GM12878 (cell line): ENCODE measurements around the gene ANXA3.

Experiments used
- BACH1 ChIP-seq: fragments of 450-650 bp; IDR thresholded peaks from 2 replicates; pipeline ENCODE4 v1.6.1; 2017; ENCODE audit warnings: mild to moderate bottlenecking, borderline replicate concordance
- BHLHE40 ChIP-seq, 2 experiments: fragments of 450-650 bp in 1 of 2; IDR thresholded peaks; 2 replicates each; pipeline ENCODE4 v1.6.1; 2011 to 2017; ENCODE audit warnings: low read depth in 2 of 2, borderline replicate concordance in 1 of 2, improper control_type of control experiment in 1 of 2, low read length in 1 of 2, mild to moderate bottlenecking in 1 of 2
- CBFB ChIP-seq: IDR thresholded peaks from 2 replicates; pipeline ENCODE4 v1.6.1; 2016; ENCODE audit warnings: antibody characterized with exemption, low read depth
- CHD1 ChIP-seq: IDR thresholded peaks from 2 replicates; pipeline ENCODE4 v1.6.1; 2012; ENCODE audit warnings: low read depth, low read length, improper control_type of control experiment
- CTCF ChIP-seq, 3 experiments: IDR thresholded peaks in 2 of 3; conservative IDR thresholded peaks in 1 of 3; 2 replicates each; pipeline ENCODE4 v1.5.1; 2011; ENCODE audit warnings: low read depth in 3 of 3, low read length in 3 of 3, mild to moderate bottlenecking in 3 of 3, control low read depth in 2 of 3, moderate library complexity in 2 of 3, inconsistent platforms in 1 of 3, mixed read lengths in 1 of 3; ENCODE audit not compliant: control insufficient read depth in 2 of 3, insufficient read depth in 1 of 3; ENCODE audit errors: extremely low read depth in 1 of 3
- EZH2 ChIP-seq: IDR thresholded peaks from 2 replicates; pipeline ENCODE4 v1.6.1; 2012; ENCODE audit warnings: low read depth, mild to moderate bottlenecking, control low read depth, inconsistent platforms, low read length, borderline replicate concordance; ENCODE audit not compliant: control insufficient read depth
- JUND ChIP-seq: IDR thresholded peaks from 2 replicates; pipeline ENCODE4 v1.6.1; 2012; ENCODE audit warnings: low read depth, mild to moderate bottlenecking, low read length, improper control_type of control experiment, moderate library complexity
- NFXL1 ChIP-seq: fragments of 450-650 bp; IDR thresholded peaks from 2 replicates; pipeline ENCODE4 v1.6.1; 2017; ENCODE audit warnings: antibody characterized with exemption, mild to moderate bottlenecking, borderline replicate concordance
- POLR2A ChIP-seq: IDR thresholded peaks from 2 replicates; pipeline ENCODE4 v1.6.1; 2011; ENCODE audit warnings: low read depth, mild to moderate bottlenecking, low read length
- RAD21 ChIP-seq: IDR thresholded peaks from 2 replicates; pipeline ENCODE4 v1.6.1; 2011; ENCODE audit warnings: mild to moderate bottlenecking, low read depth, low read length, moderate library complexity; ENCODE audit not compliant: insufficient read depth
- RBBP5 ChIP-seq: fragments of 200-600 bp; sonication (generic); conservative IDR thresholded peaks from 2 replicates; pipeline ENCODE4 v1.6.1; 2016
- SP1 ChIP-seq: IDR thresholded peaks from one replicate; pipeline ENCODE4 v1.6.1; 2011; ENCODE audit warnings: low read depth, low read length
- USF1 ChIP-seq: IDR thresholded peaks from 2 replicates; pipeline ENCODE4 v1.6.1; 2011; ENCODE audit warnings: borderline replicate concordance, low read depth, mild to moderate bottlenecking, moderate library complexity, mixed read lengths, low read length; ENCODE audit not compliant: insufficient read depth; ENCODE audit errors: extremely low read length
- ZBTB33 ChIP-seq: fragments of 450-650 bp; IDR thresholded peaks from 2 replicates; pipeline ENCODE4 v1.6.1; 2017; ENCODE audit warnings: mild to moderate bottlenecking

DNA sequence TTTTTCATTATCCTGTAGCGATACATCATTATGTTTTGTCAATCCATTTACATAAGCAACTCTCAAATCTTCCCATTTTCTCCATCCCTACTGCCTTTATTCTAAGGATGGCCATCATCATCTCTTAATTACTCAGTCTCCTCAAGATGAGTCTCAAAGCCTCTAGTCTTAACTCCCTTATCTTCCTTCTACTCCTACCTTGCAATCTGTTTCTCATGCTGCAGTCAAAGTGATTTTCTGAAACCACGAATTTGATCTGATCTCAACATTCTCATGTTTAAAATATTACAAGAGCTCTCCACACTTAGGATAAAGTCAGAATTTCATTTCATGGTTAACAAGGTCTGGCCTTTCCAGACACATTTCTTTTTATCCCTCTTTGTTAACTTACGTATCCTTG, 51.8 kb downstream of the ANXA3 start:
- TF ChIP-seq BACH1, result no peak
- TF ChIP-seq CTCF (IDR thresholded peaks at IDR 0.05 in 2 of 3, conservative IDR thresholded peaks at IDR 0.05 in 1 of 3; ENCODE audit: control insufficient read depth in 2 of 3, extremely low read depth in 1 of 3, insufficient read depth in 1 of 3, low read depth in 3 of 3, low read length in 3 of 3), result no peak
- no peak for TF ChIP-seq RBBP5
- no peak for TF ChIP-seq ZBTB33
- TF ChIP-seq POLR2A, result no peak
- no peak for TF ChIP-seq SP1
- no peak for TF ChIP-seq JUND
- no peak for TF ChIP-seq EZH2
- no peak for TF ChIP-seq NFXL1
- no peak for TF ChIP-seq BHLHE40 (IDR thresholded peaks at IDR 0.05; ENCODE audit: borderline replicate concordance in 1 of 2, low read depth in 2 of 2, low read length in 1 of 2)
- TF ChIP-seq CBFB, result no peak
- TF ChIP-seq RAD21, result no peak
- no peak for TF ChIP-seq CHD1
- TF ChIP-seq USF1, result no peak
